Mesenchymal stem cell (in vitro differentiated cells and primary cell): Measurements from ENCODE around the gene NOD2.

Experiments used
- DNase-seq: peaks from one replicate; pipeline ENCODE4 v3.0.0-alpha.2; 2013
- H2AFZ ChIP-seq: one replicate; pipeline ENCODE4 v1.6.1; 2013; ENCODE audit warnings: low read depth, mild to moderate bottlenecking, control low read depth, inconsistent platforms, low read length, moderate library complexity
- H2AK5ac ChIP-seq: 2 replicates; pipeline ENCODE4 v1.6.1; 2013; ENCODE audit warnings: low read length, moderate library complexity, mild to moderate bottlenecking, inconsistent platforms; ENCODE audit not compliant: severe bottlenecking
- H2BK120ac ChIP-seq: one replicate; pipeline ENCODE4 v1.6.1; 2013; ENCODE audit warnings: low read depth, mild to moderate bottlenecking, inconsistent platforms, low read length, moderate library complexity
- H2BK12ac ChIP-seq, 2 experiments: one replicate each; pipeline ENCODE4 v1.6.1; 2013; ENCODE audit warnings: inconsistent platforms in 2 of 2, low read length in 2 of 2, mild to moderate bottlenecking in 2 of 2, moderate library complexity in 2 of 2, control low read depth in 1 of 2
- H2BK15ac ChIP-seq: one replicate; pipeline ENCODE4 v1.6.1; 2013; ENCODE audit warnings: mild to moderate bottlenecking, low read depth, inconsistent platforms; ENCODE audit not compliant: poor library complexity, severe bottlenecking
- H2BK5ac ChIP-seq: 2 replicates; pipeline ENCODE4 v1.6.1; 2013; ENCODE audit warnings: low read depth, mild to moderate bottlenecking, low read length, control low read depth, inconsistent platforms; ENCODE audit not compliant: poor library complexity, severe bottlenecking
- H3K14ac ChIP-seq, 2 experiments: one replicate each; pipeline ENCODE4 v1.6.1; 2013; ENCODE audit warnings: inconsistent platforms in 2 of 2, low read length in 2 of 2, control low read depth in 1 of 2, mild to moderate bottlenecking in 1 of 2, moderate library complexity in 1 of 2
- H3K18ac ChIP-seq, 2 experiments: one replicate each; pipeline ENCODE4 v1.6.1; 2013; ENCODE audit warnings: inconsistent platforms in 2 of 2, low read length in 2 of 2, control low read depth in 1 of 2, low read depth in 1 of 2, mild to moderate bottlenecking in 1 of 2
- H3K23ac ChIP-seq, 2 experiments: one replicate each; pipeline ENCODE4 v1.6.1; 2013; ENCODE audit warnings: inconsistent platforms in 2 of 2, low read length in 2 of 2, mild to moderate bottlenecking in 2 of 2, moderate library complexity in 2 of 2, control low read depth in 1 of 2
- H3K27ac ChIP-seq: 2 replicates; pipeline ENCODE4 v1.5.1; 2013; ENCODE audit warnings: mild to moderate bottlenecking, moderate library complexity, low read length, control low read depth, inconsistent platforms; ENCODE audit not compliant: poor library complexity, severe bottlenecking
- H3K27me3 ChIP-seq, 2 experiments: 2 replicates each; pipeline versions ENCODE4 v1.6.1 to v1.7.0; 2013; ENCODE audit warnings: low read length in 2 of 2, mild to moderate bottlenecking in 2 of 2, moderate library complexity in 2 of 2, control low read depth in 1 of 2, inconsistent platforms in 1 of 2; ENCODE audit not compliant: control insufficient read depth in 1 of 2, insufficient read depth in 1 of 2
- H3K36me3 ChIP-seq, 2 experiments: 2 replicates each; pipeline versions ENCODE4 v1.6.1 to v1.7.0; 2013; ENCODE audit warnings: low read length in 2 of 2, control low read depth in 1 of 2, inconsistent platforms in 1 of 2, low read depth in 1 of 2, mild to moderate bottlenecking in 1 of 2; ENCODE audit not compliant: insufficient read depth in 2 of 2, control insufficient read depth in 1 of 2
- H3K4ac ChIP-seq, 2 experiments: one replicate each; pipeline ENCODE4 v1.6.1; 2013; ENCODE audit warnings: inconsistent platforms in 2 of 2, low read length in 2 of 2, mild to moderate bottlenecking in 2 of 2, moderate library complexity in 2 of 2, control low read depth in 1 of 2, low read depth in 1 of 2
- H3K4me1 ChIP-seq: 2 replicates; pipeline ENCODE4 v1.6.1; 2013; ENCODE audit warnings: low read depth, low read length, control low read depth; ENCODE audit not compliant: control insufficient read depth, insufficient read depth
- H3K4me2 ChIP-seq: 2 replicates; pipeline ENCODE4 v1.6.1; 2013; ENCODE audit warnings: low read length, mild to moderate bottlenecking, inconsistent platforms; ENCODE audit not compliant: poor library complexity, severe bottlenecking
- H3K4me3 ChIP-seq, 2 experiments: 2 replicates each; pipeline versions ENCODE4 v1.5.1 to v1.7.0; 2013; ENCODE audit warnings: low read length in 2 of 2, mild to moderate bottlenecking in 2 of 2, control low read depth in 1 of 2, low read depth in 1 of 2; ENCODE audit not compliant: insufficient read depth in 1 of 2
- H3K79me1 ChIP-seq: replicated peaks from 2 replicates; pipeline ENCODE4 v1.6.1; 2013; ENCODE audit warnings: mild to moderate bottlenecking, control low read depth, low read length, inconsistent platforms; ENCODE audit not compliant: poor library complexity, severe bottlenecking
- H3K9ac ChIP-seq: 2 replicates; pipeline ENCODE4 v1.7.0; 2013; ENCODE audit warnings: mild to moderate bottlenecking, low read length, moderate library complexity
- H3K9me3 ChIP-seq: 2 replicates; pipeline ENCODE4 v1.7.0; 2013; ENCODE audit warnings: mild to moderate bottlenecking, low read length; ENCODE audit not compliant: control insufficient read depth
- H4K8ac ChIP-seq: one replicate; pipeline ENCODE4 v1.6.1; 2013; ENCODE audit warnings: inconsistent platforms, mild to moderate bottlenecking, low read length, moderate library complexity
- H4K91ac ChIP-seq: one replicate; pipeline ENCODE4 v1.6.1; 2013; ENCODE audit warnings: mild to moderate bottlenecking, low read length, inconsistent platforms
- WGBS: methylation state at CpG from one replicate; pipeline ENCODE4 v1.1.7; 2013; ENCODE audit warnings: mixed read lengths; 5-methylcytosine and 5-hydroxymethylcytosine counted together

The NOD2 gene

DNA sequence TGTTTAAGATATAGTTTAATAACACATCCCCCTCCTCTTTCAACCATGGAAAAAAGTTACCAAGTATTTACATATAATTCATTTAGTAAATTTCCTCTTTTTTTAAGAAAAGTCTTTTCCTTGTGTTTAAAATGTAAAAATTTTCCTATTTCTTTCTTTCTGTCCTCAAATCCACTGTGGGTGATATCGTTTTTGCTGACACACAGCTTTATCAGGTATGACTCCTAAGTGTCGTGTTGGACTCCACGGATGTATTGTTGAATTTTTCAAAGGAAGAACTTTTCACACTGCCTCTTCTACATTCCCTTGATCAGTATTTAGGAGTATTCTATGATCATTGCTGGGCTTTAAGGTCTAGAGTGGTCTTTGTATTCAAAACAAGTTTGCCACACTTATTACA is 81.6 kb downstream of the NOD2 start:
- no peak overlapping the region for H2BK12ac ChIP-seq
- H3K27me3 ChIP-seq, result no peaks in the 10 kb centered on the region
- 33% methylated on average over 1 of the region's 3 CpGs for WGBS
- no peak overlapping the region for H3K27ac ChIP-seq
- H3K14ac ChIP-seq, result no peak overlapping the region
- no peak overlapping the region for H3K23ac ChIP-seq
- no peak overlapping the region for H2BK15ac ChIP-seq
- H2AFZ ChIP-seq, result no peak overlapping the region
- H3K9ac ChIP-seq, result no peak overlapping the region
- no peak overlapping the region for H3K18ac ChIP-seq
- no peak overlapping the region for H2BK5ac ChIP-seq
- H3K4me1 ChIP-seq, result no peaks in the 10 kb centered on the region
- no peak overlapping the region for H3K4me2 ChIP-seq
- H3K4ac ChIP-seq, result no peak overlapping the region
- H2AK5ac ChIP-seq, result no peak overlapping the region
- no peak overlapping the region for H2BK120ac ChIP-seq
- H3K36me3 ChIP-seq, result peaks cover 7 to 63% of the 10 kb centered on the region in 2 experiments
- no peaks in the 10 kb centered on the region for H3K9me3 ChIP-seq
- DNase-seq, result no peak
- peaks cover 10% of the 10 kb centered on the region for H3K79me1 ChIP-seq
- no peak overlapping the region for H4K91ac ChIP-seq
- no peak overlapping the region for H3K4me3 ChIP-seq
- H4K8ac ChIP-seq, result no peak overlapping the region

GRCh38 chr16:50776037-50776436 is 82.6 kb downstream of the NOD2 start:
- Histone ChIP-seq H3K4me2 (no peak overlapping the region), H2AFZ (no peak overlapping the region)
- no CpG with 5 or more reads among the region's 1 CpG for WGBS

GRCh38 chr16:50778284-50779163 is 85.1 kb downstream of the NOD2 start:
- Histone ChIP-seq H3K36me3 (peaks cover 11 to 86% of the 10 kb centered on the region in 2 experiments), H3K18ac (no peak overlapping the region), H3K4me1 (no peaks in the 10 kb centered on the region), H3K27ac (no peak overlapping the region), H4K8ac (no peak overlapping the region), H2BK15ac (no peak overlapping the region), H3K9me3 (no peaks in the 10 kb centered on the region), H3K9ac (no peak overlapping the region), H2BK5ac (no peak overlapping the region), H2AFZ (no peak overlapping the region), H3K14ac (no peak overlapping the region), H2BK12ac (no peak overlapping the region), H3K4me2 (no peak overlapping the region), H3K23ac (no peak overlapping the region), H3K4ac (no peak overlapping the region), H3K27me3 (no peaks in the 10 kb centered on the region), H3K79me1 (peaks cover 8% of the 10 kb centered on the region), H2BK120ac (no peak overlapping the region), H2AK5ac (no peak overlapping the region), H3K4me3 (no peak overlapping the region), H4K91ac (no peak overlapping the region)
- DNase-seq, result no peak
- WGBS, result 94% methylated on average over 1 of the region's 1 CpG

More at GRCh38 chr16:50776037-50776436, 82.6 kb downstream of the NOD2 start:
- Histone ChIP-seq H2BK5ac (no peak overlapping the region), H2BK120ac (no peak overlapping the region), H3K18ac (no peak overlapping the region), H2BK12ac (no peak overlapping the region), H3K27ac (no peak overlapping the region), H4K8ac (no peak overlapping the region), H3K27me3 (no peaks in the 10 kb centered on the region), H3K14ac (no peak overlapping the region), H3K36me3 (peaks cover 6 to 69% of the 10 kb centered on the region in 2 experiments), H2AK5ac (no peak overlapping the region), H3K23ac (no peak overlapping the region), H3K4me1 (no peaks in the 10 kb centered on the region), H4K91ac (no peak overlapping the region), H3K4me3 (no peak overlapping the region), H3K9me3 (no peaks in the 10 kb centered on the region), H2BK15ac (no peak overlapping the region), H3K79me1 (peaks cover 8% of the 10 kb centered on the region), H3K4ac (no peak overlapping the region), H3K9ac (no peak overlapping the region)
- DNase-seq, result no peak

DNA sequence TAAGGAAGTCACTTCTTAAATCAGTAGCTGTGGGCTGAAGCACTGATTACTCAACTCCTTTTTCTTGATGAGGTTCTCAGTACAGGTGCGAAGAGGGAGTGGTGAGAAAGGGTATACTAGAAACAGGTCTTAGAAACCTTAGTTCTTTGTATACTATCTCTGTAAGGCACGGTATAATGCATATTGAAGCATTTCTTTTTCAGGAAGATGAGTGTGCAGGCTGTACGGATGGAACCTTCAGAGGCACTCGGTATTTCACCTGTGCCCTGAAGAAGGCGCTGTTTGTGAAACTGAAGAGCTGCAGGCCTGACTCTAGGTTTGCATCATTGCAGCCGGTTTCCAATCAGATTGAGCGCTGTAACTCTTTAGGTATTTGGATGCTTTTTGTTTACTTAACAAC is 87.6 kb downstream of the NOD2 start:
- DNase-seq, result peak; percentile 5
- Histone ChIP-seq H3K4me2 (no peak overlapping the region), H3K27me3 (no peaks in the 10 kb centered on the region), H2AFZ (no peak overlapping the region), H3K18ac (no peak overlapping the region), H3K4me1 (no peaks in the 10 kb centered on the region), H2BK12ac (no peak overlapping the region), H3K23ac (no peak overlapping the region), H3K79me1 (peaks cover 3% of the 10 kb centered on the region), H3K9me3 (no peaks in the 10 kb centered on the region), H3K4me3 (no peak overlapping the region), H3K36me3 (peaks cover 13 to 93% of the 10 kb centered on the region in 2 experiments), H3K9ac (no peak overlapping the region), H2BK5ac (no peak overlapping the region), H2BK15ac (no peak overlapping the region), H2AK5ac (no peak overlapping the region), H3K27ac (no peak overlapping the region), H4K91ac (no peak overlapping the region), H4K8ac (no peak overlapping the region), H3K4ac (no peak overlapping the region), H2BK120ac (no peak overlapping the region), H3K14ac (no peak overlapping the region)
- 82% methylated on average over 5 of the region's 7 CpGs for WGBS
